Measurements from ENCODE around the gene SVIL.

GRCh38 chr10:29435809-29436501 is 198.8 kb downstream of the SVIL start:
- TF ChIP-seq CTCF (IDR thresholded peaks at IDR 0.05; ENCODE audit: poor library complexity, severe bottlenecking) (no peak), REST (IDR thresholded peaks at IDR 0.05; ENCODE audit: borderline replicate concordance) (no peak), TAF1 (IDR thresholded peaks at IDR 0.05; ENCODE audit: low read depth) (no peak), SMC3 (conservative IDR thresholded peaks at IDR 0.05; ENCODE audit: poor library complexity) (no peak), POLR2AphosphoS5 (IDR thresholded peaks at IDR 0.05) (no peak), EZH2 (IDR thresholded peaks at IDR 0.05; ENCODE audit: borderline replicate concordance, insufficient read depth, low read length, poor library complexity, severe bottlenecking) (no peak), EP300 (conservative IDR thresholded peaks at IDR 0.05; ENCODE audit: poor library complexity, severe bottlenecking) (no peak)
